SK-N-SH treated with all-trans-retinoic acid at 6 μM for 48 hours (cell line): Measurements from ENCODE around the gene OLFML2B.

ENCODE experiments used
- ATAC-seq: fragments of 200-7000 bp; cut with Tn5 transposase; 3 replicates; pipeline ENCODE4 v1.9.1; 2020; ENCODE audit warnings: mild to moderate bottlenecking, moderate library complexity
- ARNTL ChIP-seq: fragments of 450-650 bp; formaldehyde crosslinking; IDR thresholded peaks from 2 replicates; pipeline ENCODE4 v1.5.0; 2020; ENCODE audit warnings: low read depth, mild to moderate bottlenecking, moderate library complexity, borderline replicate concordance
- BACH2 ChIP-seq: fragments of 250-450 bp; sonication (Bioruptor Pico); IDR thresholded peaks from 2 replicates; pipeline ENCODE4 v1.9.0; 2021; ENCODE audit warnings: mild to moderate bottlenecking, borderline replicate concordance
- CREB5 ChIP-seq: fragments of 250-450 bp; sonication (Bioruptor Pico); IDR thresholded peaks from 2 replicates; pipeline ENCODE4 v1.5.1; 2020; ENCODE audit warnings: low read depth, mild to moderate bottlenecking, moderate library complexity
- CSRNP3 ChIP-seq: fragments of 250-450 bp; sonication (Bioruptor Pico); IDR thresholded peaks from 2 replicates; pipeline ENCODE4 v1.5.1; 2021; ENCODE audit warnings: mild to moderate bottlenecking, moderate library complexity
- GLIS3 ChIP-seq: fragments of 250-450 bp; sonication (Bioruptor Pico); IDR thresholded peaks from 2 replicates; pipeline ENCODE4 v1.5.0; 2020; ENCODE audit warnings: mild to moderate bottlenecking, moderate library complexity
- ISL1 ChIP-seq: fragments of 250-450 bp; sonication (Bioruptor Pico); IDR thresholded peaks from 2 replicates; pipeline ENCODE4 v2.1.2; 2022; ENCODE audit warnings: mild to moderate bottlenecking, moderate library complexity
- OSR1 ChIP-seq: fragments of 250-450 bp; sonication (Bioruptor Pico); IDR thresholded peaks from 2 replicates; pipeline ENCODE4 v1.8.0; 2022; ENCODE audit warnings: moderate library complexity, mild to moderate bottlenecking, inconsistent platforms
- POU6F1 ChIP-seq: fragments of 250-450 bp; sonication (Bioruptor Pico); IDR thresholded peaks from 2 replicates; pipeline ENCODE4 v1.8.0; 2021; ENCODE audit warnings: low read depth, mild to moderate bottlenecking, moderate library complexity, borderline replicate concordance
- PPARA ChIP-seq: fragments of 250-450 bp; sonication (Bioruptor Pico); IDR thresholded peaks from 2 replicates; pipeline ENCODE4 v1.5.0; 2020; ENCODE audit warnings: mild to moderate bottlenecking, borderline replicate concordance
- SNAI2 ChIP-seq: fragments of 250-450 bp; sonication (Bioruptor Pico); IDR thresholded peaks from 2 replicates; pipeline ENCODE4 v1.5.0; 2020; ENCODE audit warnings: mild to moderate bottlenecking, moderate library complexity
- TCF4 ChIP-seq: fragments of 250-450 bp; sonication (Bioruptor Pico); IDR thresholded peaks from 2 replicates; pipeline ENCODE4 v1.8.0; 2021; ENCODE audit warnings: mild to moderate bottlenecking, moderate library complexity, borderline replicate concordance
- ZC3H10 ChIP-seq: fragments of 250-450 bp; sonication (Bioruptor Pico); IDR thresholded peaks from 2 replicates; pipeline ENCODE4 v1.5.1; 2021; ENCODE audit warnings: mild to moderate bottlenecking, moderate library complexity
- ZFP30 ChIP-seq: fragments of 450-650 bp; formaldehyde crosslinking; IDR thresholded peaks from 2 replicates; pipeline ENCODE4 v1.5.0; 2022; ENCODE audit warnings: mild to moderate bottlenecking, moderate library complexity
- ZNF565 ChIP-seq: fragments of 450-650 bp; formaldehyde crosslinking; conservative IDR thresholded peaks from 2 replicates; pipeline ENCODE4 v1.5.0; 2020; ENCODE audit warnings: low read depth, mild to moderate bottlenecking, moderate library complexity
- ZNF70 ChIP-seq: fragments of 450-650 bp; formaldehyde crosslinking; IDR thresholded peaks from 2 replicates; pipeline ENCODE4 v1.5.0; 2020; ENCODE audit warnings: mild to moderate bottlenecking, moderate library complexity
- ZNF8 ChIP-seq: fragments of 450-650 bp; formaldehyde crosslinking; IDR thresholded peaks from 2 replicates; pipeline ENCODE4 v1.5.0; 2020; ENCODE audit warnings: mild to moderate bottlenecking, moderate library complexity

The OLFML2B gene

GRCh38 chr1:161981735-161982506 lies 41.7 kb downstream of the OLFML2B start:
- TF ChIP-seq ZFP30 (no peak), ZNF70 (CRISPR knock-in tag) (no peak), BACH2 (CRISPR knock-in tag) (no peak)
- ATAC-seq: no peak; the same call in 2 of the 3 replicates

- ATAC-seq: no peak
- TF ChIP-seq TCF4 (CRISPR knock-in tag): no peak
- no peak for TF ChIP-seq CSRNP3 (CRISPR knock-in tag)
- TF ChIP-seq ZFP30: no peak
- TF ChIP-seq SNAI2 (CRISPR knock-in tag): no peak
- no peak for TF ChIP-seq PPARA
- no peak for TF ChIP-seq ZNF8 (CRISPR knock-in tag)
- TF ChIP-seq ZNF565: no peak
These were observed 42.5 kb downstream of the OLFML2B start for GRCh38 chr1:161981126-161981525.

GRCh38 chr1:161978011-161978790 lies 45.5 kb downstream of the OLFML2B start:
- TF ChIP-seq POU6F1 (CRISPR knock-in tag): no peak
- TF ChIP-seq ZC3H10: no peak
- TF ChIP-seq ISL1 (CRISPR knock-in tag): no peak
- TF ChIP-seq OSR1: no peak
- TF ChIP-seq GLIS3 (CRISPR knock-in tag): no peak
- TF ChIP-seq TCF4 (CRISPR knock-in tag): no peak
- no peak for TF ChIP-seq ZFP30
- no peak for TF ChIP-seq CSRNP3 (CRISPR knock-in tag)
- TF ChIP-seq CREB5 (CRISPR knock-in tag): no peak
- ATAC-seq: no peak

- no peak for ATAC-seq
- TF ChIP-seq ZNF565: no peak
- no peak for TF ChIP-seq TCF4 (CRISPR knock-in tag)
- TF ChIP-seq POU6F1 (CRISPR knock-in tag): no peak
- TF ChIP-seq PPARA: no peak
- no peak for TF ChIP-seq OSR1
- TF ChIP-seq ARNTL (CRISPR knock-in tag): no peak
These were observed 49.5 kb downstream of the OLFML2B start for GRCh38 chr1:161973924-161974845.
